Brain pericyte (primary cell): ENCODE data around the gene PRKN.

Experiments used
- DNase-seq: peaks from one replicate; pipeline ENCODE4 v3.0.0-alpha.2; 2012; ENCODE audit warnings: low read depth, low spot score

The PRKN gene

GRCh38 chr6:162313922-162314660, 413.5 kb downstream of the PRKN start:
- no peak for DNase-seq

- DNase-seq, result no peak
Observed at GRCh38 chr6:162307865-162308264, 419.7 kb downstream of the PRKN start.

DNA sequence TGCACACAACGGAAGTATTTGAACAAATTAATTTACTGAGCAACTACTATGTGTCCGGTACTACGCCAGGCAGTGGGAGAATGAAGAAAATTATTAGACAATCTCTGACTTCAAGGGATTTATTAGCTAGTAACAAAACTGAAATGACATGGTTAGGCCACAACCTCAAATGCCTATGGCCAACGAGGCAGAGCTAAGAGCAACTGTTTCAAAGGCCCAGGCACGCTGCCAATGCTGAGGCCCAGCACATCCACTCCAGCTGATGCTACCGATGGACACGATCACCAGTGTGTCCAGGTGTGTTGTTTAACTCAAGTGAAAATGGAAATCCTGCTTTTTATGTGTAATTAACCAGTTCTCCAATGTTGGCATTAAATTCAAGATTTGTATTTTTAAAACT, 420.9 kb downstream of the PRKN start:
- no peak for DNase-seq

GRCh38 chr6:162301128-162301527, 426.4 kb downstream of the PRKN start:
- DNase-seq, result no peak

GRCh38 chr6:162294029-162294428, 433.5 kb downstream of the PRKN start:
- DNase-seq, result no peak

GRCh38 chr6:162292915-162293314, 434.7 kb downstream of the PRKN start:
- DNase-seq, result no peak

DNA sequence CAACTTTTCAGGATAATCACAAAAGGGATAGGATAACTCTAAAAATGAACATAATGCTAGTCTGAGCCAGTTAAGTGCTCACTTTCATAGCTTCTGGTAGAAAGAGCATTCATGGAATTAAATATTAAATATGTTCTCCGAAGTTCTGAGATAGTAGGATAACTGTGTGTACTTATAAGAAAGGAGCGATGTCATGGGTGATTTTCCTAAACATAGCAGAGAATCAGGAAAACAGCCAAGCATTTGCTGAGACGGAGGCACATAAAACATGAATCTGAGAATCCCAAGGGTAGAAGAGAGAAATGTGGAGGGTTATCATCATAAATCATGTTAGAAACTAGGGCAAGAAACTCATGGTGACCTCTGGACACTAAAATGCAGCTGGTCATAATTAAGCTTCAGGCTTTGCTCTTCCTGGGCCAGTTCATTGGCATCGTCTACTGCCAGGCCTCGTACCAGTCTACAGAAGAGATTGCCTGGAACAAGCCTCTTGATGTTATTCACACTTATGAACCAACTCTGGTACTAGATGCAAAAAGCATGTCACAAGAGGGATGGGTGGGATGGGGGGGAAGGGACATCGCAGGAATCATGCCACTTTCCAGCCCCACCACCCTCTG, 436.6 kb downstream of the PRKN start:
- no peak for DNase-seq

DNA sequence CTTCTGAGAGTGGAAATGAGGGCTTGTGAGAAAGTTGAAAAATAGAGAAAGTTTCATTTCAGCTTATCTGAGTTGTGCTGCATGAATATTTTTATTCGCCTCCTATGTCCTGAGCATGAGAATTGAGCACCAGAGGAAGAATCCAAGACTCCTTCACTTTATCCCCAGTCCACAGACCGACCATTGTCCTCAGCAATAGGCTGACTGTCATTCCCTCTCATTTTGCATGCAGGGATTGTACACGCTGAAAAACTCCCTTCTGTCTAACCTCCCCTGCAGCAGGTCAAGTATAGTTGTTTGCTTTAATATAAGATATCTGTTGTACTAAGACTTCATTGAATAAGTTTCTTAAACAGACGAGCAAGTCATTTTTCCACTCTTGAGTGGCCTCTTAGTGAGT, 437.6 kb downstream of the PRKN start:
- DNase-seq, result no peak

GRCh38 chr6:162273986-162274385, 453.6 kb downstream of the PRKN start:
- no peak for DNase-seq

GRCh38 chr6:162271922-162272321, 455.6 kb downstream of the PRKN start:
- no peak for DNase-seq

DNA sequence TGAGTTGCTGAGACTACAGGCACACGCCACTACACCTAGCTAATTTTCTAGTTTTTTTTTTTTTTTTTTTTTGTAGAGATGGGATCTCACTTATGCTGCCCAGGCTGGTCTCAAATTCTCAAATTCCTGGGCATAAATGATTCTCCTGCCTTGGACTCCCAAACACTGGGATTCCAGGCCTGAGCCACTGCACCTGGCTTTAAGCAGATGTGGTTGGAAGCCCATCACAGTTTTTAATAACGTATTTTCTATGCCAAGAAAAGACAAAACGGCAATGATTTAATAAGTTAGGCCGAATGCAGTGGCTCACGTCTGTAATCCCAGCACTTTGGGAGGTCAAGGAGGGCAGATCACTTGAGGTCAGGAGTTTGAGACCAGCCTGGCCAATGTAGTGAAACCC, 456.6 kb downstream of the PRKN start:
- no peak for DNase-seq

DNA sequence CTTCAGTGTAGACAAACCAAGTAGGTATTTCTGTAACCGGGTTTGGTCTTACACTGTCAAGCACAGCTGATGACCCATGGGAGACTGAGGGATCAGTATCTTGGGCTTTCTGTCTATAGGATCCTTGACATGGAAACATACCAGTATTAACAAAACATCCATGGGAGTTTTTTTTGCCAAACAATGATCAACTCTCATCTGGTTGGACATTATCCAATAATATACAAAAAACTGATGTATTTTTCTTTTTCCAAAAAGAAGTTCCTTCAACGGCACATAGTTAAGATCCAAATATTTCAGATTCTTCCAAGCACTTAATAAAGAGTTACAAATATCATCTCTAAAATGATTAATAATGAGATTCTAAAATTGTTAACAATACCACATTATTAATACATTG, 459.9 kb downstream of the PRKN start:
- no peak for DNase-seq

GRCh38 chr6:162267126-162267525, 460.4 kb downstream of the PRKN start:
- no peak for DNase-seq

DNA sequence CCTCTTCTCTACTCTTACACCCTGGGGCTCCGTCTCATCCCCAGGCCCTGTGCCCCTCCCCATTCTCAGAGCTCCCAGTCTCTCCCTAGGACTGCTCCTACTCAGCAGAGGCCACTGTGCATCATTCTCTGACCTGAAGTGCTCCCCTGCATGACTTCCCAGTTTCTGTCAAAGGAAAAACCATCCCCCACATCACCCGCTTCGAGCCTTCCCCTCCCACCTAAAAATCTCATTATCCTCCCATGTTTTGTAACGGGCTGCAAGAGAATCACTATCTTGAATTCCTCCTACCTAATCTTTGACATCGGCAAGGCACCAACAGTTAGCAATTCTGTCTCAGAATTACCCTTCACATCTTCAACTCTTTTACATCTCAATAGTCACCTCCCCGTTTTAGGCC, 463.0 kb downstream of the PRKN start:
- no peak for DNase-seq

DNA sequence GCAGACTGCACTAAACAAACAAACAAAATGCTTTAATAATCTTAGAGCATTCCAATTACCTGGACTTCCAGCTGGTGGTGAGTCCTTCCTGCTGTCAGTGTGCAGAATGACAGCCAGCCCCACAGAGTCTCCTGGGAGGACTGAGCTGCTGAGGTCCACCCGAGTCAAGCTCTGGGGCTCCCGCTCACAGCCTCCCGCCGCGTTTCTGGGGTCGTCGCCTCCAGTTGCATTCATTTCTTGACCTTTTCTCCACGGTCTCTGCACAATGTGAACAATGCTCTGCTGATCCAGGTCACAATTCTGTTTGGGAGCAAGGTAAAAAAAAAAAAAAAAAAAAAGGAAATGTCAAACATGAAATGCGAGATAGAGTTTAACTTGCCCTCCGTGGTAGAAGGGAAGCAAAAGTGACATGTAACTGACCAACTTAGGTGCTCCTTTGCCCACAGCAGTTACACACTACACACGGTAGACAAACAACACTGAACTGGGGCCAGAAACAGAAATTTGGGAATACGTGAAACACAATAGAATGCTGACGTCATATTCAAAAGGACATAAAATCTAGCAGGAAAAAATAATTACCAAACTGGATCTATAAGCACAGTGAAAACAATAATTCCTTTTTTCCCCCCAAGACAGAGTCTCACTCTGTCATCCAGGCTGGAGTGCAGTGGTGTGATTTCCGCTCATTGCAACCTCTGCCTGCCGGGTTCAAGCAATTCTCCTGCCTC, 464.9 kb downstream of the PRKN start:
- DNase-seq, result no peak

GRCh38 chr6:162261598-162261997, 466.0 kb downstream of the PRKN start:
- DNase-seq, result no peak

GRCh38 chr6:162260027-162260426, 467.5 kb downstream of the PRKN start:
- DNase-seq, result no peak

- DNase-seq, result no peak
Observed at GRCh38 chr6:162258647-162259046, 468.9 kb downstream of the PRKN start.

DNA sequence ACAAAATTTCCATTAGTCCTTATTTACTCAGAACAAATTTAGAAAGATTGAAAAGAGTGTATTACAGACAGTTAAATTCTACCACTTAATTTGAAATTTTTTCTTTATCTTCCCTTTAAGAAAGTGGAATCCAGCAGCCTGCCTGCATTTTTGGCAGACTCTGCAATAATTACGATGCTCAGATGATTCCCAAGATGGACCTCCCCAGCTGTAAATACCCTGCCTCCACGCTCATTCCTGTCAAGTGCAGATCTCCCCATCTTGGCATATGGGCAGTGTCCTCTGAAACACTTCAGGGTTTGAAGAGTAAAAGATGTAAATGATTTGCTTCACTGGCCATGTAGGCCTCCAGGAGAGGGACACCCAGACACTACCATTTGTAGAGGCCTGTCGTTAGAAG, 471.2 kb downstream of the PRKN start:
- no peak for DNase-seq

DNA sequence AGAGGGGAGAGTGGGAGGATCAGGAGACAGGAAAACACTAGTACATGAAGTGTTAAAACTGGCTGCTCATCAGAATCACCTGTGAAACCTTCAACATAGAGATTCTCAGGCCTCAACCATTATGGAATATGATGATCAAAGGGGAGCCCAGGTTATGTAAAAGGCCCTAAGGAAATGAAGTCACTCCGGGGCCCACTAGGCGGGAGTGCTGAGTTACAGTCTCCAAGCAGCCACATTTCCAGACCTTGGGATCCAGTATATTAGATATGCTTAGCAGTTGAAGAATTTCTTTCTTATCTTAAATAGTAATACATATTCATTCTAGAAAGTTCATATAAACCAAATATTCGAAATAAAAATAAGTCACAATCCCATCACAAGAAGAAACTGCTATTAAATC, 476.3 kb downstream of the PRKN start:
- DNase-seq, result no peak

DNA sequence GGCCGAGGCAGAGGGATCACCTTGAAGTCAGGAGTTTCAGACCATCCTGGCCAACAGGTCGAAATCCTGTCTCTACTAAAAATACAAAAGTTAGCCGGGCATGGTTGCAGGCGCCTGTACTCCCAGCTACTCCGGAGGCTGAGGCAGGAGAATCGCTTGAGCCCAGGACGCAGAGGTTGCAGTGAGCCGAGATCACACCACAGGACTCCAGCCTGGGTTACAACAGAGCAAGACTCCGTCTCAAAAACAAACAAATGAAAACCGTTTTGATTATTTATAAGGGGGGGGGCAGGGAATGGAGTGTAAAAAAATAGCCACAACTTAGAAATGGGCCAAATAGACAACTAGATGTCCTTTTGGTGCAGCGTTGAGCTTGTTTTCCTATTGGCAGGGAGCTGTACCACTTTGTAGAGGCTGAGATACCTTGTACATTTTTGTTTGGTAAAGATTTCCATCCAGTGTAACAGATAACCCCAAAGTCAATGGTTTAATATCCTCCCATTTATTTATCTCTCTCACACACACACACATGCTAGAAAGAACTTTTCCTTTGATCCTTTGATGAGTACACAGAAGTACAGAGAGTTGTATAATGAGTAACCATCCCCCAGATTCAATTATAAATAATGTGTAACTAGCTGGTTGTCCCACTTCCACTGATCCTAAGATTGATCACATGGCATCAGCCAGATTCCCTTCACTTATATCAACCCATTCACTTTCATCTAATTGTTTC, 477.5 kb downstream of the PRKN start:
- no peak for DNase-seq

DNA sequence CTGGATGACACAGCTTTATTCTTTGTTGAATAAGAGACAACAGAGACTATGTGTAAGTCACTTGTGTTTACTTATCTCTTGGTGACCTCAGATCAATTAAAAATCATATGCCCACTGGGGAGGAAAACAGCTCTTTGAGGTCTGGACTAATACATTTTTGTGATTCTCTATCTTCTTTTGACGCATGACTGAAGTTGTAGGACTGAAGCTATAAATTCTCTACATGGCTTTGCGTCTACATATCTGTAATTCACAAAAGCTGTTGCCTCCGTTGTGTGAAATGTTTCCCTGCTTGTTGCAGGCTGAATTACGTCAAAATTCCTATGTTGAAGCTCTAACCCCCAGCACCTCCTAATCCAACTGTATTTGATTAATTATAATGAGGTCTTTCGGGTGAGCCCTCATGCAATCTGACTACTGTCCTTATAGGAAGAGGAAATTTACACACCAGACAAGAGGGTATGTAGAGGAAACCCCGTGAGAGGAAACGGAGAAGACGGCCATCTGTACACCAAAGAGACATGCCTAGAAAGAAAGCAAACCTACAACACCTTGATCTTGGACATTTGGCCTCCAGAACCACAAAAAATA, 481.6 kb downstream of the PRKN start:
- DNase-seq, result no peak
